RWPE1 (cell line): ENCODE results near the gene TRERF1.

Source experiments
- CTCF ChIA-PET: fragments of 350-600 bp; sonication (Branson Sonifier 250); formaldehyde crosslinking; extraction: SDS; loops from one replicate; lab custom pipeline; 2021; lab: Yijun Ruan, JAX
- POLR2A ChIA-PET: fragments of 400-600 bp; formaldehyde crosslinking; extraction: SDS; loops from one replicate; lab custom pipeline; 2020; ENCODE audit warnings: antibody characterized with exemption; ENCODE audit not compliant: low non-redundant PET; lab: Yijun Ruan, JAX
- DNase-seq: peaks from one replicate; pipeline ENCODE4 v3.0.0; 2012; ENCODE audit warnings: low spot score
- H3K27ac ChIP-seq: fragments of 450-650 bp; 2 replicates; pipeline ENCODE4 v1.5.1; 2017
- CTCF ChIP-seq: fragments of 450-650 bp; conservative IDR thresholded peaks from 2 replicates; pipeline ENCODE4 v1.5.1; 2017; ENCODE audit warnings: low read depth, mild to moderate bottlenecking

The TRERF1 gene

GRCh38 chr6:42313038-42313437 lies 138.7 kb downstream of the TRERF1 start:
- no peak for TF ChIP-seq CTCF
- peak overlapping the region; percentile 29; the same call in 1 of the 2 replicates for H3K27ac ChIP-seq
- ChIA-PET POLR2A (no interaction called here), CTCF (interaction anchor here (0.5 kb wide), 1 partner anchor 219 kb away, joined by 3 read pairs; no protein-coding TSS in a partner anchor)
- DNase-seq: no peak

- CTCF ChIA-PET: interaction anchor here (0.6 kb wide), 1 partner anchor 31 kb away, joined by 3 read pairs; no protein-coding TSS in a partner anchor
- no peak overlapping the region for H3K27ac ChIP-seq
- no peak for DNase-seq
- POLR2A ChIA-PET: no interaction called here
- TF ChIP-seq CTCF: no peak
These were observed 144.6 kb downstream of the TRERF1 start for GRCh38 chr6:42307141-42307470.

- POLR2A ChIA-PET: no interaction called here
- DNase-seq: no peak
- no peak for TF ChIP-seq CTCF
- H3K27ac ChIP-seq: no peak overlapping the region
- CTCF ChIA-PET: no interaction called here
These were observed 145.1 kb downstream of the TRERF1 start for GRCh38 chr6:42306439-42307140.

GRCh38 chr6:42304053-42304712 lies 147.5 kb downstream of the TRERF1 start:
- POLR2A ChIA-PET: no interaction called here
- no peak for DNase-seq
- CTCF ChIA-PET: interaction anchor here (0.5 kb wide), 1 partner anchor 476 kb away, joined by 3 read pairs; no protein-coding TSS in a partner anchor
- H3K27ac ChIP-seq: peak overlapping the region; percentile 31
- no peak for TF ChIP-seq CTCF

- no peak for TF ChIP-seq CTCF
- ChIA-PET CTCF (interaction anchor here (2.1 kb wide), 1 partner anchor 245 kb away, joined by 4 read pairs; no protein-coding TSS in a partner anchor), POLR2A (no interaction called here)
- no peak for DNase-seq
- H3K27ac ChIP-seq: no peak overlapping the region
These were observed 149.3 kb downstream of the TRERF1 start for GRCh38 chr6:42302411-42302810.

GRCh38 chr6:42301986-42302385 lies 149.7 kb downstream of the TRERF1 start:
- TF ChIP-seq CTCF: no peak
- no peak overlapping the region for H3K27ac ChIP-seq
- ChIA-PET CTCF (interaction anchor here (0.5 to 2.1 kb wide), 2 partner anchors 246 to 251 kb away, joined by 3 to 4 read pairs; no protein-coding TSS in a partner anchor), POLR2A (no interaction called here)
- DNase-seq: no peak
